OCI-LY1 (cell line): Measurements from ENCODE around the gene DNAJC3.
A peak's percentile ranks its signal among the peaks of the same experiment; 100 is the strongest.

Source experiments
- H2AFZ ChIP-seq: fragments of 200-600 bp; sonication (generic), shearing (Covaris generic); 2 replicates; pipeline ENCODE4 v1.6.0; 2014; ENCODE audit warnings: antibody characterized with exemption, mild to moderate bottlenecking, low read length
- H3F3A ChIP-seq: fragments of 200-600 bp; sonication (generic), shearing (Covaris generic); 2 replicates; pipeline ENCODE4 v1.6.0; 2014; ENCODE audit warnings: mild to moderate bottlenecking, antibody characterized with exemption, low read length, moderate library complexity; ENCODE audit not compliant: insufficient read depth
- H3K27ac ChIP-seq: fragments of 200-600 bp; sonication (generic); 2 replicates; pipeline ENCODE4 v1.5.1; 2014; ENCODE audit warnings: low read length, mixed run types, mild to moderate bottlenecking, low read depth; ENCODE audit not compliant: poor library complexity, severe bottlenecking
- H3K27me3 ChIP-seq: fragments of 200-600 bp; sonication (generic); 2 replicates; pipeline ENCODE4 v1.6.0; 2014; ENCODE audit warnings: antibody characterized with exemption, mild to moderate bottlenecking, low read length, moderate library complexity; ENCODE audit not compliant: insufficient read depth
- H3K36me3 ChIP-seq: fragments of 200-600 bp; sonication (generic); 2 replicates; pipeline ENCODE4 v1.6.1; 2014; ENCODE audit warnings: mild to moderate bottlenecking, antibody characterized with exemption, low read length, moderate library complexity, mixed read lengths; ENCODE audit not compliant: insufficient read depth
- H3K4me1 ChIP-seq: fragments of 200-600 bp; sonication (generic); 2 replicates; pipeline ENCODE4 v1.5.1; 2014; ENCODE audit warnings: mild to moderate bottlenecking, low read length, moderate library complexity; ENCODE audit not compliant: insufficient read depth, severe bottlenecking
- H3K4me2 ChIP-seq: fragments of 200-600 bp; sonication (generic), shearing (Covaris generic); 2 replicates; pipeline ENCODE4 v1.6.1; 2014; ENCODE audit warnings: low read length
- H3K4me3 ChIP-seq: fragments of 200-600 bp; sonication (generic); 2 replicates; pipeline ENCODE4 v1.5.1; 2014; ENCODE audit warnings: low read length, low read depth, mild to moderate bottlenecking, mixed read lengths; ENCODE audit not compliant: poor library complexity, severe bottlenecking
- H3K79me2 ChIP-seq: fragments of 200-600 bp; shearing (Covaris generic); 2 replicates; pipeline ENCODE4 v1.6.1; 2016; ENCODE audit warnings: mixed run types, low read length, mixed read lengths; ENCODE audit not compliant: insufficient read depth
- H3K9ac ChIP-seq: fragments of 200-600 bp; sonication (generic), shearing (Covaris generic); 2 replicates; pipeline ENCODE4 v1.6.1; 2014; ENCODE audit warnings: mild to moderate bottlenecking, low read length, mixed read lengths
- H3K9me2 ChIP-seq: fragments of 200-600 bp; sonication (generic), shearing (Covaris generic); 2 replicates; pipeline ENCODE4 v1.6.1; 2014; ENCODE audit warnings: low read depth, mild to moderate bottlenecking, low read length, mixed read lengths
- H3K9me3 ChIP-seq: fragments of 200-600 bp; shearing (Covaris generic); 2 replicates; pipeline ENCODE4 v1.6.1; 2014; ENCODE audit warnings: low read length, mixed read lengths
- H4K20me1 ChIP-seq: fragments of 200-600 bp; sonication (generic), shearing (Covaris generic); 2 replicates; pipeline ENCODE4 v1.6.0; 2016; ENCODE audit warnings: mild to moderate bottlenecking, low read length; ENCODE audit not compliant: insufficient read depth
- EZH2 ChIP-seq: fragments of 200-600 bp; sonication (generic), shearing (Covaris generic); IDR thresholded peaks from 2 replicates; pipeline ENCODE4 v1.8.0; 2017; ENCODE audit warnings: borderline replicate concordance, mixed run types, mild to moderate bottlenecking, antibody characterized with exemption, low read length, moderate library complexity, mixed read lengths
- TF ChIP-seq, protein P1 (sequence below): fragments of 200-600 bp; sonication (generic), shearing (Covaris generic); IDR thresholded peaks from 2 replicates; pipeline ENCODE4 v1.5.1; 2017; ENCODE audit warnings: mild to moderate bottlenecking, antibody characterized with exemption, low read length, moderate library complexity, mixed read lengths

The DNAJC3 gene

GRCh38 chr13:95745752-95746151 is 68.8 kb downstream of the DNAJC3 start:
- no peaks in the 10 kb centered on the region for H3F3A ChIP-seq
- no peak overlapping the region for H3K9ac ChIP-seq

GRCh38 chr13:95749545-95749944 is 72.6 kb downstream of the DNAJC3 start:
- Histone ChIP-seq H2AFZ (no peak overlapping the region), H3K36me3 (no peaks in the 10 kb centered on the region; the same call in 1 of the 2 replicates), H3K27ac (no peak overlapping the region), H3K4me3 (no peak overlapping the region), H3K4me2 (no peak overlapping the region), H3K9me3 (no peaks in the 10 kb centered on the region), H3K9me2 (no peaks in the 10 kb centered on the region), H3K9ac (no peak overlapping the region), H3K4me1 (no peaks in the 10 kb centered on the region), H4K20me1 (peaks cover 1% of the 10 kb centered on the region; the same call in 1 of the 2 replicates), H3K27me3 (no peaks in the 10 kb centered on the region), H3K79me2 (0 out of 2 replicates have a peak, but pooled peaks cover 3% of the 10 kb centered on the region), H3F3A (no peaks in the 10 kb centered on the region)
- TF ChIP-seq, protein P1, sequence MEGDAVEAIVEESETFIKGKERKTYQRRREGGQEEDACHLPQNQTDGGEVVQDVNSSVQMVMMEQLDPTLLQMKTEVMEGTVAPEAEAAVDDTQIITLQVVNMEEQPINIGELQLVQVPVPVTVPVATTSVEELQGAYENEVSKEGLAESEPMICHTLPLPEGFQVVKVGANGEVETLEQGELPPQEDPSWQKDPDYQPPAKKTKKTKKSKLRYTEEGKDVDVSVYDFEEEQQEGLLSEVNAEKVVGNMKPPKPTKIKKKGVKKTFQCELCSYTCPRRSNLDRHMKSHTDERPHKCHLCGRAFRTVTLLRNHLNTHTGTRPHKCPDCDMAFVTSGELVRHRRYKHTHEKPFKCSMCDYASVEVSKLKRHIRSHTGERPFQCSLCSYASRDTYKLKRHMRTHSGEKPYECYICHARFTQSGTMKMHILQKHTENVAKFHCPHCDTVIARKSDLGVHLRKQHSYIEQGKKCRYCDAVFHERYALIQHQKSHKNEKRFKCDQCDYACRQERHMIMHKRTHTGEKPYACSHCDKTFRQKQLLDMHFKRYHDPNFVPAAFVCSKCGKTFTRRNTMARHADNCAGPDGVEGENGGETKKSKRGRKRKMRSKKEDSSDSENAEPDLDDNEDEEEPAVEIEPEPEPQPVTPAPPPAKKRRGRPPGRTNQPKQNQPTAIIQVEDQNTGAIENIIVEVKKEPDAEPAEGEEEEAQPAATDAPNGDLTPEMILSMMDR: no peak
- TF ChIP-seq EZH2: no peak

More at GRCh38 chr13:95745752-95746151, 68.8 kb downstream of the DNAJC3 start:
- no peaks in the 10 kb centered on the region for H3K9me3 ChIP-seq
- H3K36me3 ChIP-seq: peaks cover 2% of the 10 kb centered on the region; the same call in 1 of the 2 replicates
- no peaks in the 10 kb centered on the region for H3K9me2 ChIP-seq
- no peaks in the 10 kb centered on the region for H3K4me1 ChIP-seq
- TF ChIP-seq, protein P1: peak; percentile 36; the same call in 1 of the 2 replicates
- TF ChIP-seq EZH2: no peak
- peaks cover 25% of the 10 kb centered on the region for H3K79me2 ChIP-seq
- H3K27me3 ChIP-seq: no peaks in the 10 kb centered on the region
- H2AFZ ChIP-seq: no peak overlapping the region
- H3K27ac ChIP-seq: no peak overlapping the region
- H4K20me1 ChIP-seq: peaks cover 3% of the 10 kb centered on the region; the same call in 1 of the 2 replicates
- no peak overlapping the region for H3K4me2 ChIP-seq
- H3K4me3 ChIP-seq: no peak overlapping the region

GRCh38 chr13:95752677-95753076 is 75.7 kb downstream of the DNAJC3 start:
- TF ChIP-seq, protein P1: no peak
- TF ChIP-seq EZH2: no peak
- Histone ChIP-seq H3K4me3 (no peak overlapping the region), H3K36me3 (no peaks in the 10 kb centered on the region), H3K4me1 (no peaks in the 10 kb centered on the region), H3K9ac (no peak overlapping the region), H4K20me1 (no peaks in the 10 kb centered on the region), H2AFZ (no peak overlapping the region), H3K9me2 (no peaks in the 10 kb centered on the region), H3F3A (no peaks in the 10 kb centered on the region), H3K79me2 (no peaks in the 10 kb centered on the region), H3K4me2 (no peak overlapping the region), H3K27ac (no peak overlapping the region), H3K27me3 (no peaks in the 10 kb centered on the region), H3K9me3 (no peaks in the 10 kb centered on the region)
